Measurements from ENCODE around the gene SPRED1.

The SPRED1 gene

GRCh38 chr15:38217191-38217595 is 35.4 kb upstream of the SPRED1 start:
- Histone ChIP-seq H3K23ac (ENCODE audit: low read length) (no peak overlapping the region), H3K18ac (ENCODE audit: low read length) (no peak overlapping the region), H3K4ac (ENCODE audit: low read depth, low read length) (no peak overlapping the region), H4K8ac (ENCODE audit: low read depth, low read length) (no peak overlapping the region), H2BK120ac (ENCODE audit: low read depth, low read length) (no peak overlapping the region), H3K4me3 (ENCODE audit: low read length) (no peak overlapping the region), H3K56ac (ENCODE audit: low read length) (no peak overlapping the region), H3K9ac (ENCODE audit: low read length) (no peak overlapping the region), H3K4me2 (ENCODE audit: low read length) (no peak overlapping the region), H2BK5ac (ENCODE audit: low read length) (no peak overlapping the region), H3K27ac (ENCODE audit: low read depth, low read length) (no peak overlapping the region), H3K4me1 (ENCODE audit: control insufficient read depth, low read depth, low read length) (no peaks in the 10 kb centered on the region), H3K36me3 (ENCODE audit: control insufficient read depth, insufficient read depth, low read length) (no peaks in the 10 kb centered on the region), H2BK15ac (replicated peaks; ENCODE audit: low read depth) (no peak overlapping the region), H3K27me3 (ENCODE audit: insufficient read depth, low read length, poor library complexity) (no peaks in the 10 kb centered on the region), H4K5ac (ENCODE audit: low read length) (no peak overlapping the region), H3K79me2 (ENCODE audit: control insufficient read depth, insufficient read depth, low read length) (no peaks in the 10 kb centered on the region), H3K79me1 (ENCODE audit: low read length) (no peaks in the 10 kb centered on the region), H2AK5ac (ENCODE audit: low read length) (no peak overlapping the region)
- no CpG with 5 or more reads among the region's 3 CpGs for WGBS (ENCODE audit: extremely low coverage, insufficient coverage, low lambda C conversion rate)
- no peak for DNase-seq

- H3K27ac ChIP-seq (ENCODE audit: low read depth, low read length), result no peak overlapping the region
- no peak overlapping the region for H4K8ac ChIP-seq (ENCODE audit: low read depth, low read length)
- H3K18ac ChIP-seq (ENCODE audit: low read length), result no peak overlapping the region
- H3K27me3 ChIP-seq (ENCODE audit: insufficient read depth, low read length, poor library complexity), result no peaks in the 10 kb centered on the region
- no peak overlapping the region for H3K9ac ChIP-seq (ENCODE audit: low read length)
- H3K79me1 ChIP-seq (ENCODE audit: low read length), result no peaks in the 10 kb centered on the region
- H3K4me2 ChIP-seq (ENCODE audit: low read length), result no peak overlapping the region
- H2BK15ac ChIP-seq (replicated peaks; ENCODE audit: low read depth), result no peak overlapping the region
- DNase-seq, result no peak
- no peak overlapping the region for H3K56ac ChIP-seq (ENCODE audit: low read length)
- no CpG with 5 or more reads among the region's 3 CpGs for WGBS (ENCODE audit: extremely low coverage, insufficient coverage, low lambda C conversion rate)
- H3K4ac ChIP-seq (ENCODE audit: low read depth, low read length), result no peak overlapping the region
- H4K5ac ChIP-seq (ENCODE audit: low read length), result no peak overlapping the region
- H3K4me1 ChIP-seq (ENCODE audit: control insufficient read depth, low read depth, low read length), result no peaks in the 10 kb centered on the region
- H3K79me2 ChIP-seq (ENCODE audit: control insufficient read depth, insufficient read depth, low read length), result no peaks in the 10 kb centered on the region
- no peak overlapping the region for H2BK5ac ChIP-seq (ENCODE audit: low read length)
- H3K36me3 ChIP-seq (ENCODE audit: control insufficient read depth, insufficient read depth, low read length), result no peaks in the 10 kb centered on the region
- no peak overlapping the region for H3K23ac ChIP-seq (ENCODE audit: low read length)
- H3K4me3 ChIP-seq (ENCODE audit: low read length), result no peak overlapping the region
- no peak overlapping the region for H2BK120ac ChIP-seq (ENCODE audit: low read depth, low read length)
- no peak overlapping the region for H2AK5ac ChIP-seq (ENCODE audit: low read length)
Observed at GRCh38 chr15:38217788-38218609, 34.6 kb upstream of the SPRED1 start.

- no peak overlapping the region for H2AK5ac ChIP-seq (ENCODE audit: low read length)
- H3K4me2 ChIP-seq (ENCODE audit: low read length), result no peak overlapping the region
- DNase-seq, result no peak
- H3K27me3 ChIP-seq (ENCODE audit: insufficient read depth, low read length, poor library complexity), result no peaks in the 10 kb centered on the region
- H4K5ac ChIP-seq (ENCODE audit: low read length), result no peak overlapping the region
- no peak overlapping the region for H3K23ac ChIP-seq (ENCODE audit: low read length)
- no peak overlapping the region for H3K27ac ChIP-seq (ENCODE audit: low read depth, low read length)
- no peak overlapping the region for H4K8ac ChIP-seq (ENCODE audit: low read depth, low read length)
- H3K36me3 ChIP-seq (ENCODE audit: control insufficient read depth, insufficient read depth, low read length), result no peaks in the 10 kb centered on the region
- H2BK5ac ChIP-seq (ENCODE audit: low read length), result no peak overlapping the region
- no CpG with 5 or more reads among the region's 3 CpGs for WGBS (ENCODE audit: extremely low coverage, insufficient coverage, low lambda C conversion rate)
- H2BK15ac ChIP-seq (replicated peaks; ENCODE audit: low read depth), result no peak overlapping the region
- H3K4me3 ChIP-seq (ENCODE audit: low read length), result no peak overlapping the region
- H3K4ac ChIP-seq (ENCODE audit: low read depth, low read length), result no peak overlapping the region
- no peak overlapping the region for H3K56ac ChIP-seq (ENCODE audit: low read length)
- H3K4me1 ChIP-seq (ENCODE audit: control insufficient read depth, low read depth, low read length), result no peaks in the 10 kb centered on the region
- H3K18ac ChIP-seq (ENCODE audit: low read length), result no peak overlapping the region
- H2BK120ac ChIP-seq (ENCODE audit: low read depth, low read length), result no peak overlapping the region
- H3K79me2 ChIP-seq (ENCODE audit: control insufficient read depth, insufficient read depth, low read length), result no peaks in the 10 kb centered on the region
- no peak overlapping the region for H3K9ac ChIP-seq (ENCODE audit: low read length)
- no peaks in the 10 kb centered on the region for H3K79me1 ChIP-seq (ENCODE audit: low read length)
Observed at GRCh38 chr15:38220606-38221273, 31.9 kb upstream of the SPRED1 start.

GRCh38 chr15:38224486-38224885 is 28.1 kb upstream of the SPRED1 start:
- H3K4ac ChIP-seq (ENCODE audit: low read depth, low read length), result no peak overlapping the region
- no peak overlapping the region for H3K27ac ChIP-seq (ENCODE audit: low read depth, low read length)
- no peak overlapping the region for H2BK120ac ChIP-seq (ENCODE audit: low read depth, low read length)
- H4K8ac ChIP-seq (ENCODE audit: low read depth, low read length), result no peak overlapping the region
- no peak overlapping the region for H4K5ac ChIP-seq (ENCODE audit: low read length)
- H2AK5ac ChIP-seq (ENCODE audit: low read length), result no peak overlapping the region
- no peak overlapping the region for H3K4me2 ChIP-seq (ENCODE audit: low read length)
- H3K4me3 ChIP-seq (ENCODE audit: low read length), result no peak overlapping the region
- WGBS (ENCODE audit: extremely low coverage, insufficient coverage, low lambda C conversion rate), result no CpG with 5 or more reads among the region's 2 CpGs
- no peak overlapping the region for H3K9ac ChIP-seq (ENCODE audit: low read length)
- no peaks in the 10 kb centered on the region for H3K79me2 ChIP-seq (ENCODE audit: control insufficient read depth, insufficient read depth, low read length)
- no peaks in the 10 kb centered on the region for H3K27me3 ChIP-seq (ENCODE audit: insufficient read depth, low read length, poor library complexity)
- DNase-seq, result no peak
- H3K23ac ChIP-seq (ENCODE audit: low read length), result no peak overlapping the region
- no peak overlapping the region for H2BK15ac ChIP-seq (replicated peaks; ENCODE audit: low read depth)
- H3K79me1 ChIP-seq (ENCODE audit: low read length), result no peaks in the 10 kb centered on the region
- H3K18ac ChIP-seq (ENCODE audit: low read length), result no peak overlapping the region
- H3K56ac ChIP-seq (ENCODE audit: low read length), result no peak overlapping the region
- H3K36me3 ChIP-seq (ENCODE audit: control insufficient read depth, insufficient read depth, low read length), result no peaks in the 10 kb centered on the region
- no peak overlapping the region for H2BK5ac ChIP-seq (ENCODE audit: low read length)
- H3K4me1 ChIP-seq (ENCODE audit: control insufficient read depth, low read depth, low read length), result no peaks in the 10 kb centered on the region

- WGBS (ENCODE audit: extremely low coverage, insufficient coverage, low lambda C conversion rate), result no CpG with 5 or more reads among the region's 1 CpG
- no peak overlapping the region for H4K8ac ChIP-seq (ENCODE audit: low read depth, low read length)
- H3K79me2 ChIP-seq (ENCODE audit: control insufficient read depth, insufficient read depth, low read length), result no peaks in the 10 kb centered on the region
- H3K4ac ChIP-seq (ENCODE audit: low read depth, low read length), result no peak overlapping the region
- H3K56ac ChIP-seq (ENCODE audit: low read length), result no peak overlapping the region
- no peaks in the 10 kb centered on the region for H3K27me3 ChIP-seq (ENCODE audit: insufficient read depth, low read length, poor library complexity)
- H2BK15ac ChIP-seq (replicated peaks; ENCODE audit: low read depth), result no peak overlapping the region
- no peak overlapping the region for H2AK5ac ChIP-seq (ENCODE audit: low read length)
- H3K18ac ChIP-seq (ENCODE audit: low read length), result no peak overlapping the region
- H3K27ac ChIP-seq (ENCODE audit: low read depth, low read length), result no peak overlapping the region
- no peak overlapping the region for H3K23ac ChIP-seq (ENCODE audit: low read length)
- no peak overlapping the region for H2BK5ac ChIP-seq (ENCODE audit: low read length)
- no peaks in the 10 kb centered on the region for H3K4me1 ChIP-seq (ENCODE audit: control insufficient read depth, low read depth, low read length)
- no peak overlapping the region for H4K5ac ChIP-seq (ENCODE audit: low read length)
- H3K4me2 ChIP-seq (ENCODE audit: low read length), result no peak overlapping the region
- DNase-seq, result no peak
- no peak overlapping the region for H3K9ac ChIP-seq (ENCODE audit: low read length)
- no peak overlapping the region for H3K4me3 ChIP-seq (ENCODE audit: low read length)
- H3K36me3 ChIP-seq (ENCODE audit: control insufficient read depth, insufficient read depth, low read length), result no peaks in the 10 kb centered on the region
- H2BK120ac ChIP-seq (ENCODE audit: low read depth, low read length), result no peak overlapping the region
- H3K79me1 ChIP-seq (ENCODE audit: low read length), result no peaks in the 10 kb centered on the region
Observed at GRCh38 chr15:38225381-38225780, 27.3 kb upstream of the SPRED1 start.
